SK-N-SH (cell line): Measurements from ENCODE around the gene EXOC5. TPM values are rescaled to one million over a fixed set of nuclear protein-coding genes. Genes with fewer than 3 reads are reported as not detected.

ENCODE experiments used
- CTCF ChIA-PET: fragments of 300-600, 350-600 bp; formaldehyde crosslinking; extraction: SDS; loops from one replicate; lab custom pipeline; 2021; lab: Yijun Ruan, JAX
- POLR2A ChIA-PET: fragments of 350-600 bp; sonication (Branson Sonifier 250); formaldehyde crosslinking; extraction: SDS; loops from one replicate; lab custom pipeline; 2020; ENCODE audit warnings: antibody characterized with exemption, inconsistent platforms; lab: Yijun Ruan, JAX
- DNase-seq: peaks from one replicate; pipeline ENCODE4 v3.0.0; 2012
- H2AFZ ChIP-seq: fragments of 200-600 bp; sonication (generic); 2 replicates; pipeline ENCODE4 v1.8.1; 2016; ENCODE audit warnings: antibody characterized with exemption, mild to moderate bottlenecking, low read depth
- H3F3A ChIP-seq: fragments of 200-600 bp; sonication (generic); replicated peaks from 2 replicates; pipeline ENCODE3; 2016; ENCODE audit warnings: antibody characterized with exemption, mild to moderate bottlenecking; ENCODE audit not compliant: insufficient read depth
- H3K27ac ChIP-seq, 2 experiments: fragments of 200-500 bp in 1 of 2; fragments of 200-600 bp in 1 of 2; sonication (Bioruptor generic) in 1 of 2; sonication (generic), shearing (Covaris generic) in 1 of 2; 2 replicates each; pipeline versions ENCODE4 v1.5.1 to v1.6.1; 2014 to 2016; ENCODE audit warnings: low read depth in 2 of 2, inconsistent platforms in 1 of 2, low read length in 1 of 2, mild to moderate bottlenecking in 1 of 2, mixed read lengths in 1 of 2
- H3K27me3 ChIP-seq: fragments of 200-600 bp; sonication (generic), shearing (Covaris generic); 2 replicates; pipeline ENCODE4 v1.6.1; 2016; ENCODE audit warnings: mixed run types; ENCODE audit not compliant: insufficient read depth
- H3K36me3 ChIP-seq, 2 experiments: fragments of 200-500 bp in 1 of 2; fragments of 200-600 bp in 1 of 2; sonication (Bioruptor generic) in 1 of 2; sonication (generic) in 1 of 2; replicated peaks in 1 of 2; 2 replicates each; pipeline versions ENCODE3 to v1.5.1; 2014 to 2016; ENCODE audit warnings: low read length in 1 of 2, mild to moderate bottlenecking in 1 of 2; ENCODE audit not compliant: insufficient read depth in 2 of 2, control insufficient read depth in 1 of 2
- H3K4me1 ChIP-seq, 2 experiments: fragments of 200-500 bp in 1 of 2; fragments of 200-600 bp in 1 of 2; sonication (Bioruptor generic) in 1 of 2; sonication (generic), shearing (Covaris generic) in 1 of 2; 2 replicates each; pipeline versions ENCODE4 v1.5.1 to v1.6.1; 2014 to 2016; ENCODE audit warnings: low read depth in 1 of 2, low read length in 1 of 2, mixed run types in 1 of 2; ENCODE audit not compliant: insufficient read depth in 2 of 2, control insufficient read depth in 1 of 2
- H3K4me2 ChIP-seq: fragments of 200-600 bp; sonication (generic), shearing (Covaris generic); 2 replicates; pipeline ENCODE4 v1.6.1; 2017; ENCODE audit warnings: mixed run types
- H3K4me3 ChIP-seq, 2 experiments: fragments of 200-500 bp in 1 of 2; fragments of 200-600 bp in 1 of 2; sonication (Bioruptor generic) in 1 of 2; sonication (generic), shearing (Covaris generic) in 1 of 2; 2 replicates each; pipeline versions ENCODE4 v1.5.1 to v1.8.1; 2014 to 2016; ENCODE audit warnings: low read depth in 2 of 2, inconsistent platforms in 1 of 2, low read length in 1 of 2, mild to moderate bottlenecking in 1 of 2, mixed read lengths in 1 of 2, moderate library complexity in 1 of 2
- H3K79me2 ChIP-seq: fragments of 200-600 bp; sonication (generic); 2 replicates; pipeline ENCODE4 v1.8.1; 2017; ENCODE audit warnings: mild to moderate bottlenecking; ENCODE audit not compliant: insufficient read depth
- H3K9ac ChIP-seq: fragments of 200-600 bp; sonication (generic); 2 replicates; pipeline ENCODE4 v1.6.1; 2017; ENCODE audit warnings: mixed run types
- H3K9me2 ChIP-seq: fragments of 200-600 bp; sonication (generic); 2 replicates; pipeline ENCODE4 v1.6.1; 2017; ENCODE audit warnings: mixed run types
- H3K9me3 ChIP-seq: fragments of 200-600 bp; sonication (generic); 2 replicates; pipeline ENCODE4 v1.6.1; 2017; ENCODE audit warnings: mixed run types, mild to moderate bottlenecking, moderate library complexity
- H4K20me1 ChIP-seq: fragments of 200-600 bp; sonication (generic); 2 replicates; pipeline ENCODE4 v1.6.1; 2017; ENCODE audit warnings: mild to moderate bottlenecking, mixed run types; ENCODE audit not compliant: insufficient read depth
- ELF1 ChIP-seq: IDR thresholded peaks from 2 replicates; pipeline ENCODE4 v1.4.0; 2012
- EP300 ChIP-seq, 2 experiments: IDR thresholded peaks; 2 replicates each; pipeline versions ENCODE4 v1.4.0 to v1.6.1; 2012; ENCODE audit warnings: borderline replicate concordance in 1 of 2, low read depth in 1 of 2, low read length in 1 of 2
- EZH2phosphoT487 ChIP-seq: fragments of 200-600 bp; sonication (generic); IDR thresholded peaks from 2 replicates; pipeline ENCODE4 v1.6.1; 2017; ENCODE audit warnings: low read depth, mixed run types, mild to moderate bottlenecking, antibody characterized with exemption, moderate library complexity, borderline replicate concordance
- GABPA ChIP-seq: IDR thresholded peaks from 2 replicates; pipeline ENCODE4 v1.4.0; 2012; ENCODE audit warnings: low read depth, mild to moderate bottlenecking
- GATA2 ChIP-seq: sonication (generic); formaldehyde crosslinking; IDR thresholded peaks from 2 replicates; pipeline ENCODE4 v1.5.0; 2020; ENCODE audit warnings: mild to moderate bottlenecking, missing genetic modification reagents
- NFIC ChIP-seq: IDR thresholded peaks from 2 replicates; pipeline ENCODE4 v1.4.0; 2012; ENCODE audit warnings: borderline replicate concordance
- POLR2AphosphoS5 ChIP-seq: IDR thresholded peaks from 2 replicates; pipeline ENCODE4 v1.6.1; 2012; ENCODE audit warnings: low read depth, low read length
- RAD21 ChIP-seq: IDR thresholded peaks from 2 replicates; pipeline ENCODE4 v1.6.1; 2012; ENCODE audit warnings: mild to moderate bottlenecking, low read length
- RCOR1 ChIP-seq: fragments of 150-350 bp; IDR thresholded peaks from 2 replicates; pipeline ENCODE4 v1.6.1; 2017; ENCODE audit warnings: antibody characterized with exemption, low read length
- RXRA ChIP-seq: IDR thresholded peaks from 2 replicates; pipeline ENCODE4 v1.4.0; 2012; ENCODE audit warnings: low read depth, mild to moderate bottlenecking, borderline replicate concordance
- YY1 ChIP-seq: IDR thresholded peaks from 2 replicates; pipeline ENCODE4 v1.4.0; 2012; ENCODE audit warnings: low read depth, mild to moderate bottlenecking
- WGBS: methylation state at CpG from one replicate; pipeline ENCODE4 v1.1.6; 2017; ENCODE audit warnings: low lambda C conversion rate; 5-methylcytosine and 5-hydroxymethylcytosine counted together
- polyA plus RNA-seq, 3 experiments: library from polyadenylated mRNA; depleted of rRNA; stranded (reverse); fragments of >200 nt; gene quantifications; 2 replicates each; pipeline ENCODE4 v1.2.3, GENCODE V29; 2012
- TF ChIP-seq, protein P1 (sequence below): fragments of 200-600 bp; sonication (generic); IDR thresholded peaks from 2 replicates; pipeline ENCODE4 v1.6.1; 2017; ENCODE audit warnings: antibody characterized with exemption, mild to moderate bottlenecking, moderate library complexity

The EXOC5 gene
- polyA plus RNA-seq, 1 of the 3 experiments (the other 2 are of a cell fraction): 10.5 TPM

DNA sequence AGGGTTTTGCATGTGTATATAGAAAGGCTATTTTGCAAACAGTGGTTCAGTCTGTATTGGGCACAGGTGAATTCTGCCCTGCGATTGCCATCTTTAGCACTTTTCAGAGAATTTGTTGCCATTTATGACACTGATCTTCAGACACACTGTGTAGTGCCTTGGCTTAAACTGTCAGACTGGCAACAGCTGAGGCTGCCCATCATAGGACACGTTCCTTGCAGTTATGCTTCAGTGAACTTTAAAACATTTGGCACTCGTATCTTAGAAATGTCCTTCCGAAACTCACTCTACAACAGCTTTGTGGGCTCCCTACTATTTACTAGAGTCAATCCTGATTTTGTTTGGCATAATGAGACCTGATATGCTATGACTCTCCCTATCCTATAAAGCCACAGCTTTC lies 29.1 kb upstream of the EXOC5 start:
- H2AFZ ChIP-seq: no peak overlapping the region
- POLR2A ChIA-PET: no interaction called here
- no peak overlapping the region for H3K4me3 ChIP-seq
- no peak for TF ChIP-seq RCOR1
- TF ChIP-seq EZH2phosphoT487: no peak
- TF ChIP-seq NFIC: no peak
- TF ChIP-seq EP300 (IDR thresholded peaks at IDR 0.05; ENCODE audit: borderline replicate concordance in 1 of 2, low read depth in 1 of 2, low read length in 1 of 2): no peak
- TF ChIP-seq POLR2AphosphoS5: no peak
- TF ChIP-seq YY1: no peak
- no peak for TF ChIP-seq GABPA
- no peak for TF ChIP-seq RXRA
- TF ChIP-seq GATA2: no peak
- TF ChIP-seq ELF1: no peak
- TF ChIP-seq, all 33 proteins: peak for 0
- H3K9me2 ChIP-seq: no peaks in the 10 kb centered on the region
- no peak overlapping the region for H3K9ac ChIP-seq
- no peaks in the 10 kb centered on the region for H3K27me3 ChIP-seq
- CTCF ChIA-PET: interaction anchor here (1.3 kb wide), 1 partner anchor 18 kb away, joined by 3 read pairs; no protein-coding TSS in a partner anchor
- no peak overlapping the region for H3K4me2 ChIP-seq
- no peak for DNase-seq
- no peaks in the 10 kb centered on the region for H3K9me3 ChIP-seq
- H3K79me2 ChIP-seq: no peaks in the 10 kb centered on the region
- H3K4me1 ChIP-seq: no peaks in the 10 kb centered on the region; a peak in 1 of 4 replicates
- no peak overlapping the region for H3K27ac ChIP-seq
- no peaks in the 10 kb centered on the region for H4K20me1 ChIP-seq
- peaks cover 3 to 5% of the 10 kb centered on the region in 2 experiments for H3K36me3 ChIP-seq
- WGBS: 98% methylated on average over 4 of the region's 4 CpGs
- H3F3A ChIP-seq: no peaks in the 10 kb centered on the region

DNA sequence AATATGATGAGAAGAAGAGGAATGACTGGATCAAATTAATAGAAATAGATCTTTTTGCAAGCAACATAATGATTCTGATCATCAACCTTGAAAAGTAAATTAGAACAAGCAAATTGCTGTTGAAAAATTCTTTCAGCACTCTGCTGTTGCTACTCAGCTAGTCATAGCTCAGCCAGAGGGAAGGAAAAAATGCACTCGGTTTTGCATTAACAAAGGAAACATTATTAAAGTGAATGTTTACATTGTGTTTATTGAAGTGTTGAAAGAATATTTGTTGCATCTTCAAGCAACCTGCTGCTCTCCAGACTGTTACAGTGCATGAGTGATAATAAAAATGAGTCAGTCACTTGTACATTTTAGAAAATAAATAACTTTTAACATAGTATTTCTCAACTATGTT lies 26.5 kb upstream of the EXOC5 start:
- Histone ChIP-seq H3K27ac (no peak overlapping the region), H3K4me3 (no peak overlapping the region), H3K9me2 (no peaks in the 10 kb centered on the region), H3K4me2 (no peak overlapping the region), H3K9ac (no peak overlapping the region), H3K9me3 (no peaks in the 10 kb centered on the region), H3K79me2 (no peaks in the 10 kb centered on the region), H3F3A (no peaks in the 10 kb centered on the region), H2AFZ (no peak overlapping the region), H3K27me3 (no peaks in the 10 kb centered on the region), H3K36me3 (peaks cover 12 to 21% of the 10 kb centered on the region in 2 experiments), H3K4me1 (no peaks in the 10 kb centered on the region), H4K20me1 (no peaks in the 10 kb centered on the region)
- ChIA-PET CTCF (interaction anchor here (1.3 to 2.2 kb wide), 4 partner anchors 10 to 98 kb away, joined by 3 to 8 read pairs (median 8); no protein-coding TSS in a partner anchor), POLR2A (no interaction called here)
- no peak for DNase-seq
- whole genome bisulfite sequencing: 41% methylated on average over 1 of the region's 1 CpG
- TF ChIP-seq, protein P1, sequence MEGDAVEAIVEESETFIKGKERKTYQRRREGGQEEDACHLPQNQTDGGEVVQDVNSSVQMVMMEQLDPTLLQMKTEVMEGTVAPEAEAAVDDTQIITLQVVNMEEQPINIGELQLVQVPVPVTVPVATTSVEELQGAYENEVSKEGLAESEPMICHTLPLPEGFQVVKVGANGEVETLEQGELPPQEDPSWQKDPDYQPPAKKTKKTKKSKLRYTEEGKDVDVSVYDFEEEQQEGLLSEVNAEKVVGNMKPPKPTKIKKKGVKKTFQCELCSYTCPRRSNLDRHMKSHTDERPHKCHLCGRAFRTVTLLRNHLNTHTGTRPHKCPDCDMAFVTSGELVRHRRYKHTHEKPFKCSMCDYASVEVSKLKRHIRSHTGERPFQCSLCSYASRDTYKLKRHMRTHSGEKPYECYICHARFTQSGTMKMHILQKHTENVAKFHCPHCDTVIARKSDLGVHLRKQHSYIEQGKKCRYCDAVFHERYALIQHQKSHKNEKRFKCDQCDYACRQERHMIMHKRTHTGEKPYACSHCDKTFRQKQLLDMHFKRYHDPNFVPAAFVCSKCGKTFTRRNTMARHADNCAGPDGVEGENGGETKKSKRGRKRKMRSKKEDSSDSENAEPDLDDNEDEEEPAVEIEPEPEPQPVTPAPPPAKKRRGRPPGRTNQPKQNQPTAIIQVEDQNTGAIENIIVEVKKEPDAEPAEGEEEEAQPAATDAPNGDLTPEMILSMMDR: no peak
- no peak for TF ChIP-seq RAD21
